Kidney epithelial cell (primary cell): ENCODE measurements around the gene THTPA. TPM values are rescaled to one million over a fixed set of nuclear protein-coding genes. Genes with fewer than 3 reads are reported as not detected.

Experiments
- DNase-seq: peaks from one replicate; pipeline ENCODE4 v3.0.0-alpha.2; 2010; ENCODE audit warnings: low read depth
- H3K27me3 ChIP-seq: 2 replicates; pipeline ENCODE4 v1.6.0; 2011; ENCODE audit warnings: low read length; ENCODE audit not compliant: control insufficient read depth, insufficient read depth
- H3K36me3 ChIP-seq: 2 replicates; pipeline ENCODE4 v1.5.1; 2011; ENCODE audit warnings: low read length; ENCODE audit not compliant: control insufficient read depth, insufficient read depth
- H3K4me3 ChIP-seq: 2 replicates; pipeline ENCODE4 v1.5.1; 2011; ENCODE audit warnings: low read depth, mild to moderate bottlenecking, control low read depth, low read length
- CTCF ChIP-seq: IDR thresholded peaks from 2 replicates; pipeline ENCODE4 v1.5.1; 2011; ENCODE audit warnings: mild to moderate bottlenecking, moderate library complexity, low read length, control low read depth, inconsistent platforms; ENCODE audit not compliant: insufficient read depth, poor library complexity, severe bottlenecking
- total RNA-seq: library from RNA; depleted of rRNA; stranded (reverse); fragments of >200 nt; gene quantifications from 2 replicates; pipeline ENCODE4 v1.2.3, GENCODE V29; 2015

THTPA gene
- total RNA-seq, 1 donor from 2014 or later, result 8.5 TPM

GRCh38 chr14:23523229-23524016, 32.6 kb upstream of the THTPA start:
- no peaks in the 10 kb centered on the region for H3K27me3 ChIP-seq

GRCh38 chr14:23524954-23525353, 31.1 kb upstream of the THTPA start:
- DNase-seq, result no peak
- no peak for TF ChIP-seq CTCF
- no peak overlapping the region for H3K4me3 ChIP-seq
- H3K36me3 ChIP-seq, result no peaks in the 10 kb centered on the region
- no peaks in the 10 kb centered on the region for H3K27me3 ChIP-seq

More at GRCh38 chr14:23523229-23524016, 32.6 kb upstream of the THTPA start:
- no peaks in the 10 kb centered on the region for H3K36me3 ChIP-seq
- H3K4me3 ChIP-seq, result no peak overlapping the region
- DNase-seq, result no peak
- TF ChIP-seq CTCF, result no peak

GRCh38 chr14:23525611-23526010, 30.5 kb upstream of the THTPA start:
- Histone ChIP-seq H3K36me3 (no peaks in the 10 kb centered on the region), H3K4me3 (no peak overlapping the region), H3K27me3 (no peaks in the 10 kb centered on the region)
- DNase-seq, result no peak
- TF ChIP-seq CTCF, result no peak

GRCh38 chr14:23528555-23528954, 27.5 kb upstream of the THTPA start:
- no peaks in the 10 kb centered on the region for H3K27me3 ChIP-seq
- H3K4me3 ChIP-seq, result no peak overlapping the region
- DNase-seq, result no peak
- no peaks in the 10 kb centered on the region for H3K36me3 ChIP-seq
- TF ChIP-seq CTCF, result peak; percentile 23

GRCh38 chr14:23529016-23529415, 27.1 kb upstream of the THTPA start:
- H3K36me3 ChIP-seq, result no peaks in the 10 kb centered on the region
- no peak for DNase-seq
- no peak for TF ChIP-seq CTCF
- no peak overlapping the region for H3K4me3 ChIP-seq
- H3K27me3 ChIP-seq, result no peaks in the 10 kb centered on the region

- TF ChIP-seq CTCF, result no peak
- DNase-seq, result no peak
- H3K27me3 ChIP-seq, result no peaks in the 10 kb centered on the region
- H3K4me3 ChIP-seq, result no peak overlapping the region
- no peaks in the 10 kb centered on the region for H3K36me3 ChIP-seq
These were observed 25.6 kb upstream of the THTPA start for GRCh38 chr14:23530375-23531055.
